ENCODE data around the gene PCTP. TPM values are rescaled to one million over a fixed set of nuclear protein-coding genes. Genes with fewer than 3 reads are reported as not detected.

Gene PCTP
- total RNA-seq, 1 experiment from 2014 or later, result 17.1 TPM

- H3K9me3 ChIP-seq (ENCODE audit: control insufficient read depth, low read depth, low read length), result no peaks in the 10 kb centered on the region
- no peak overlapping the region for H2AFZ ChIP-seq (ENCODE audit: low read length)
- Mint-ChIP-seq H3K27ac (no peak overlapping the region), H3K4me3 (no peak overlapping the region), H3K36me3 (ENCODE audit: insufficient read depth in 1 of 3, low read depth in 3 of 3) (no peaks in the 10 kb centered on the region), H3K27me3 (ENCODE audit: low read depth) (no peaks in the 10 kb centered on the region), H3K9me3 (no peaks in the 10 kb centered on the region), H3K4me1 (peaks cover 42 to 59% of the 10 kb centered on the region in 2 experiments)
- no peak overlapping the region for H3K14ac ChIP-seq (ENCODE audit: insufficient read depth, low read length)
- no peak overlapping the region for H4K8ac ChIP-seq (replicated peaks; ENCODE audit: insufficient read length, low read depth, low read length)
- no peak overlapping the region for H2BK5ac ChIP-seq (ENCODE audit: insufficient read length, low read length)
- no peak overlapping the region for H2AK5ac ChIP-seq (ENCODE audit: insufficient read length, low read length)
- no peaks in the 10 kb centered on the region for H3K79me1 ChIP-seq (ENCODE audit: insufficient read depth, low read depth, low read length, poor library complexity, severe bottlenecking)
- no peak overlapping the region for H2BK120ac ChIP-seq (ENCODE audit: low read depth, low read length, poor library complexity, severe bottlenecking)
- no peaks in the 10 kb centered on the region for H4K20me1 ChIP-seq (ENCODE audit: control insufficient read depth, insufficient read depth, insufficient read length)
- H4K91ac ChIP-seq (ENCODE audit: insufficient read length, low read depth, low read length), result no peak overlapping the region
- H2BK20ac ChIP-seq (ENCODE audit: low read depth, low read length, poor library complexity, severe bottlenecking), result no peak overlapping the region
- no peaks in the 10 kb centered on the region for H3K79me2 ChIP-seq (ENCODE audit: insufficient read depth, low read length)
- H2BK15ac ChIP-seq (ENCODE audit: low read depth, low read length), result no peak overlapping the region
- H3K4me2 ChIP-seq (ENCODE audit: insufficient read depth, insufficient read length, low read length), result no peak overlapping the region
- H3K23ac ChIP-seq (ENCODE audit: insufficient read length, low read depth, low read length), result no peak overlapping the region
- H3K27me3 ChIP-seq (ENCODE audit: insufficient read depth, low read length), result 0 out of 2 replicates have a peak, but pooled peaks cover 3% of the 10 kb centered on the region
- H3K18ac ChIP-seq (ENCODE audit: insufficient read length, low read depth, low read length), result no peak overlapping the region
- no peaks in the 10 kb centered on the region for H3K23me2 ChIP-seq (ENCODE audit: insufficient read length, low read depth, low read length, poor library complexity, severe bottlenecking)
- no peak overlapping the region for H3K27ac ChIP-seq (ENCODE audit: insufficient read length, low read depth, low read length)
- peaks cover 8% of the 10 kb centered on the region; the same call in 1 of the 2 replicates for H3K4me1 ChIP-seq (ENCODE audit: insufficient read depth, low read length)
- no peak overlapping the region for H3T11ph ChIP-seq (ENCODE audit: low read length)
- WGBS (ENCODE audit: extremely low coverage, insufficient read length, low lambda C conversion rate), result no CpG with 5 or more reads among the region's 5 CpGs
- no peak for TF ChIP-seq CTCF (conservative IDR thresholded peaks at IDR 0.05)
- H4K5ac ChIP-seq (ENCODE audit: insufficient read length, low read depth, low read length), result no peak overlapping the region
- no peak for DNase-seq
- no peak overlapping the region for H3K4ac ChIP-seq (ENCODE audit: low read depth, low read length)
- no peak overlapping the region for H2BK12ac ChIP-seq (ENCODE audit: insufficient read length, low read depth, low read length)
- no peak overlapping the region for H3K56ac ChIP-seq (ENCODE audit: insufficient read length, low read depth, low read length)
- no peak overlapping the region for H3K9ac ChIP-seq (ENCODE audit: extremely low read depth, insufficient read length, low read length)
Observed at GRCh38 chr17:55728833-55729232, 22.0 kb upstream of the PCTP start.
